HepG2 (cell line): ENCODE data around the gene SEC16A.

Experiments
- SP1 ChIP-seq, 2 experiments: fragments of 450-650 bp in 1 of 2; sonication (generic) in 1 of 2; formaldehyde crosslinking in 1 of 2; IDR thresholded peaks; 2 replicates each; pipeline versions ENCODE4 v1.4.0 to v1.6.1; 2016 to 2020; ENCODE audit warnings: missing genetic modification reagents in 1 of 2
- TF ChIP-seq, protein P1 (sequence below): sonication (generic); formaldehyde crosslinking; IDR thresholded peaks from 2 replicates; pipeline ENCODE4 v1.5.0; 2020; ENCODE audit warnings: mild to moderate bottlenecking, missing genetic modification reagents, moderate library complexity

DNA sequence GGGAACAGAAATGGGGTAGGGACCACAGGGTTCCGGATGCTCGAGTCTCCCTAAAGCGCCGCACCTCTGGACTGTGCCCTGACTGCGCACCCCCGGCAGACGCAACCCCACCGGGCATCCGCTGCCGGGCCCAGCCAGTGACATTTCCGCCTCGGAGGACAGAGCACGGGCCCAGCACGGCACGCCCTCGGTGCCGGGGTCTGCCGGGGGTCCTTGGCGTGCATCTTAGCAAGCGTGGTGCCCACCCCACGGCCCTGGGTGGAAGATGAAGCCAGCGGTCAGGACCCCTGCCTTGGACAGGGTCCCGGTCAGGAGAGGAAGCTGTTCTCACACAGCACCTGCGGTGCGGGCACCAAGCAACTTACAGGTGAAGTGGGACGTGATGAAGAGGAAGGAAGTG, 50.2 kb downstream of the SEC16A start:
- TF ChIP-seq SP1 (IDR thresholded peaks at IDR 0.05) (no peak), SP1 (CRISPR knock-in tag; IDR thresholded peaks at IDR 0.05) (no peak)
- TF ChIP-seq, protein P1, sequence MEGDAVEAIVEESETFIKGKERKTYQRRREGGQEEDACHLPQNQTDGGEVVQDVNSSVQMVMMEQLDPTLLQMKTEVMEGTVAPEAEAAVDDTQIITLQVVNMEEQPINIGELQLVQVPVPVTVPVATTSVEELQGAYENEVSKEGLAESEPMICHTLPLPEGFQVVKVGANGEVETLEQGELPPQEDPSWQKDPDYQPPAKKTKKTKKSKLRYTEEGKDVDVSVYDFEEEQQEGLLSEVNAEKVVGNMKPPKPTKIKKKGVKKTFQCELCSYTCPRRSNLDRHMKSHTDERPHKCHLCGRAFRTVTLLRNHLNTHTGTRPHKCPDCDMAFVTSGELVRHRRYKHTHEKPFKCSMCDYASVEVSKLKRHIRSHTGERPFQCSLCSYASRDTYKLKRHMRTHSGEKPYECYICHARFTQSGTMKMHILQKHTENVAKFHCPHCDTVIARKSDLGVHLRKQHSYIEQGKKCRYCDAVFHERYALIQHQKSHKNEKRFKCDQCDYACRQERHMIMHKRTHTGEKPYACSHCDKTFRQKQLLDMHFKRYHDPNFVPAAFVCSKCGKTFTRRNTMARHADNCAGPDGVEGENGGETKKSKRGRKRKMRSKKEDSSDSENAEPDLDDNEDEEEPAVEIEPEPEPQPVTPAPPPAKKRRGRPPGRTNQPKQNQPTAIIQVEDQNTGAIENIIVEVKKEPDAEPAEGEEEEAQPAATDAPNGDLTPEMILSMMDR (CRISPR knock-in tag): no peak
